K562 (cell line): ENCODE data around the gene HP1BP3. TPM values are rescaled to one million over a fixed set of nuclear protein-coding genes. Genes with fewer than 3 reads are reported as not detected.
A peak's percentile ranks its signal among the peaks of the same experiment; 100 is the strongest.

Experiments used
- CBX1 ChIP-seq: sonication (generic); IDR thresholded peaks from 2 replicates; pipeline ENCODE4 v1.6.1; 2016; ENCODE audit warnings: antibody characterized with exemption, low read depth, mild to moderate bottlenecking
- CLOCK ChIP-seq: fragments of 250-450 bp; sonication (Bioruptor Pico); IDR thresholded peaks from 2 replicates; pipeline ENCODE4 v1.4.0; 2020; ENCODE audit warnings: mild to moderate bottlenecking, moderate library complexity, borderline replicate concordance
- DIDO1 ChIP-seq: fragments of 450-650 bp; IDR thresholded peaks from 2 replicates; pipeline ENCODE4 v1.6.1; 2016; ENCODE audit warnings: low read depth, missing biosample characterization, missing genetic modification characterization
- E2F6 ChIP-seq, 2 experiments: IDR thresholded peaks; 2 replicates each; pipeline ENCODE4 v1.6.1; 2011; ENCODE audit warnings: borderline replicate concordance in 1 of 2, control low read depth in 1 of 2, low read depth in 1 of 2, low read length in 1 of 2, mild to moderate bottlenecking in 1 of 2, mixed read lengths in 1 of 2, moderate library complexity in 1 of 2; ENCODE audit not compliant: insufficient read depth in 1 of 2, insufficient read length in 1 of 2, poor library complexity in 1 of 2, severe bottlenecking in 1 of 2; ENCODE audit errors: extremely low read depth in 1 of 2
- ETV5 ChIP-seq: sonication (generic); formaldehyde crosslinking; IDR thresholded peaks from 2 replicates; pipeline ENCODE4 v1.4.0; 2020; ENCODE audit warnings: low read depth, mild to moderate bottlenecking, missing genetic modification reagents
- GABPB2 ChIP-seq: fragments of 250-450 bp; sonication (Bioruptor Pico); conservative IDR thresholded peaks from 2 replicates; pipeline ENCODE4 v1.5.1; 2021; ENCODE audit warnings: mild to moderate bottlenecking
- HMGN3 ChIP-seq: IDR thresholded peaks from 2 replicates; pipeline ENCODE4 v1.6.1; 2011; ENCODE audit warnings: borderline replicate concordance, low read depth, mild to moderate bottlenecking, mixed read lengths, low read length; ENCODE audit not compliant: insufficient read length; ENCODE audit errors: extremely low read depth
- KLF6 ChIP-seq: fragments of 250-450 bp; sonication (Bioruptor Pico); IDR thresholded peaks from 2 replicates; pipeline ENCODE4 v1.4.0; 2020; ENCODE audit warnings: mild to moderate bottlenecking, moderate library complexity, borderline replicate concordance
- NFXL1 ChIP-seq: fragments of 450-650 bp; formaldehyde crosslinking; IDR thresholded peaks from 2 replicates; pipeline ENCODE4 v1.4.0; 2021; ENCODE audit warnings: mild to moderate bottlenecking
- PTBP1 ChIP-seq: fragments of 200-400 bp; formaldehyde crosslinking; IDR thresholded peaks from 2 replicates; pipeline ENCODE4 v1.6.1; 2017; ENCODE audit warnings: low read depth, low read length
- USF1 ChIP-seq: sonication (generic); formaldehyde crosslinking; IDR thresholded peaks from 2 replicates; pipeline ENCODE4 v1.9.0; 2022; ENCODE audit warnings: mild to moderate bottlenecking, missing genetic modification reagents
- ZNF133 ChIP-seq: fragments of 250-450 bp; sonication (Bioruptor Pico); IDR thresholded peaks from 2 replicates; pipeline ENCODE4 v1.4.0; 2020; ENCODE audit warnings: mild to moderate bottlenecking
- ZNF134 ChIP-seq: fragments of 250-450 bp; sonication (Bioruptor Pico); conservative IDR thresholded peaks from 2 replicates; pipeline ENCODE4 v1.4.0; 2020
- ZNF766 ChIP-seq: fragments of 200-800 bp; sonication (Bioruptor generic); conservative IDR thresholded peaks from 2 replicates; pipeline ENCODE4 v1.6.1; 2016; ENCODE audit warnings: missing genetic modification characterization, missing compliant biosample characterization
- polyA plus RNA-seq, 8 experiments: library from polyadenylated mRNA; depleted of rRNA in 4 of 8; stranded (reverse) in 5 of 8; unstranded in 3 of 8; fragments of >200 nt; fragmentation: Nextera tagmentation in 2 of 8; fragmentation: Illumina TruSeq in 1 of 8; extraction: Ambion mirVana in 2 of 8; extraction: Trizol in 1 of 8; gene quantifications; 2 replicates each; pipeline versions ENCODE4 v1.2.1 to v1.2.3, GENCODE V29; 2011 to 2014; ENCODE audit warnings: inconsistent platforms in 1 of 8, missing spikeins in 1 of 8
- total RNA-seq, 7 experiments: library from RNA; depleted of rRNA in 6 of 7; stranded (reverse); fragments of >200 nt in 6 of 7; fragmentation: Illumina TruSeq in 2 of 7; extraction: Trizol in 2 of 7; gene quantifications; 2 replicates each; pipeline versions ENCODE4 v1.2.1 to v1.2.3, GENCODE V29; 2011 to 2021; ENCODE audit warnings: low replicate concordance in 1 of 7
- TF ChIP-seq, protein P1 (sequence below): fragments of 250-450 bp; sonication (Bioruptor Pico); IDR thresholded peaks from 2 replicates; pipeline ENCODE4 v1.5.0; 2020; ENCODE audit warnings: mild to moderate bottlenecking
- TF ChIP-seq, protein P2 (sequence below): sonication (generic); formaldehyde crosslinking; IDR thresholded peaks from 2 replicates; pipeline ENCODE4 v1.8.1; 2023; ENCODE audit warnings: mild to moderate bottlenecking, missing genetic modification reagents, moderate library complexity

Gene HP1BP3
- total and polyA plus RNA-seq, 9 of the 15 experiments (the other 6 are each of a cell fraction or from before 2014, with no cell fraction given): 57.3 to 513 (median 240) TPM

- TF ChIP-seq GABPB2 (CRISPR knock-in tag) (no peak), E2F6 (IDR thresholded peaks at IDR 0.05; ENCODE audit: borderline replicate concordance in 1 of 2, extremely low read depth in 1 of 2, insufficient read depth in 1 of 2, insufficient read length in 1 of 2, low read depth in 1 of 2, low read length in 1 of 2, poor library complexity in 1 of 2, severe bottlenecking in 1 of 2) (peak; percentile 81 to 88), KLF6 (no peak), ZNF766 (CRISPR knock-in tag) (no peak), ZNF133 (CRISPR knock-in tag) (no peak), CLOCK (CRISPR knock-in tag) (no peak), PTBP1 (no peak), DIDO1 (tag) (no peak), USF1 (CRISPR knock-in tag) (peak; percentile 70), HMGN3 (no peak), NFXL1 (CRISPR knock-in tag) (no peak), ZNF134 (CRISPR knock-in tag) (no peak), ETV5 (CRISPR knock-in tag) (no peak), CBX1 (no peak)
- TF ChIP-seq, protein P1, sequence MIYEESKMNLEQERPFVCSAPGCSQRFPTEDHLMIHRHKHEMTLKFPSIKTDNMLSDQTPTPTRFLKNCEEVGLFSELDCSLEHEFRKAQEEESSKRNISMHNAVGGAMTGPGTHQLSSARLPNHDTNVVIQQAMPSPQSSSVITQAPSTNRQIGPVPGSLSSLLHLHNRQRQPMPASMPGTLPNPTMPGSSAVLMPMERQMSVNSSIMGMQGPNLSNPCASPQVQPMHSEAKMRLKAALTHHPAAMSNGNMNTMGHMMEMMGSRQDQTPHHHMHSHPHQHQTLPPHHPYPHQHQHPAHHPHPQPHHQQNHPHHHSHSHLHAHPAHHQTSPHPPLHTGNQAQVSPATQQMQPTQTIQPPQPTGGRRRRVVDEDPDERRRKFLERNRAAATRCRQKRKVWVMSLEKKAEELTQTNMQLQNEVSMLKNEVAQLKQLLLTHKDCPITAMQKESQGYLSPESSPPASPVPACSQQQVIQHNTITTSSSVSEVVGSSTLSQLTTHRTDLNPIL (CRISPR knock-in tag): no peak
- TF ChIP-seq, protein P2, sequence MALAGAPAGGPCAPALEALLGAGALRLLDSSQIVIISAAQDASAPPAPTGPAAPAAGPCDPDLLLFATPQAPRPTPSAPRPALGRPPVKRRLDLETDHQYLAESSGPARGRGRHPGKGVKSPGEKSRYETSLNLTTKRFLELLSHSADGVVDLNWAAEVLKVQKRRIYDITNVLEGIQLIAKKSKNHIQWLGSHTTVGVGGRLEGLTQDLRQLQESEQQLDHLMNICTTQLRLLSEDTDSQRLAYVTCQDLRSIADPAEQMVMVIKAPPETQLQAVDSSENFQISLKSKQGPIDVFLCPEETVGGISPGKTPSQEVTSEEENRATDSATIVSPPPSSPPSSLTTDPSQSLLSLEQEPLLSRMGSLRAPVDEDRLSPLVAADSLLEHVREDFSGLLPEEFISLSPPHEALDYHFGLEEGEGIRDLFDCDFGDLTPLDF (CRISPR knock-in tag): 0 out of 2 replicates have a peak, but pooled peaks have one; percentile 23
Observed at GRCh38 chr1:20725189-20726117, 61.7 kb downstream of the HP1BP3 start (continued).
